HL-60 (cell line): ENCODE measurements around the gene NCL.

ENCODE experiments used
- DNase-seq, 2 experiments: peaks; one replicate each; pipeline ENCODE4 v3.0.0-alpha.2; 2010 to 2020; ENCODE audit warnings: low read depth in 1 of 2, low spot score in 1 of 2
- H3K27ac ChIP-seq: fragments of 250-450 bp; sonication (Bioruptor Pico); replicated peaks from 2 replicates; pipeline ENCODE4 v1.5.1; 2020; ENCODE audit warnings: mild to moderate bottlenecking, moderate library complexity
- H3K27me3 ChIP-seq: fragments of 250-450 bp; sonication (Bioruptor Pico); 2 replicates; pipeline ENCODE4 v1.5.1; 2021; ENCODE audit warnings: mild to moderate bottlenecking, moderate library complexity; ENCODE audit not compliant: insufficient read depth, poor library complexity, severe bottlenecking
- H3K4me3 ChIP-seq: replicated peaks from 2 replicates; pipeline ENCODE4 v1.5.1; 2011; ENCODE audit warnings: mild to moderate bottlenecking, control low read depth, low read length; ENCODE audit not compliant: insufficient read depth
- GABPA ChIP-seq: IDR thresholded peaks from 2 replicates; pipeline ENCODE4 v1.6.1; 2012; ENCODE audit warnings: low read depth
- POLR2AphosphoS5 ChIP-seq: IDR thresholded peaks from 2 replicates; pipeline ENCODE4 v1.6.1; 2012; ENCODE audit warnings: low read depth
- SPI1 ChIP-seq: IDR thresholded peaks from 2 replicates; pipeline ENCODE4 v1.6.1; 2012; ENCODE audit warnings: low read depth, mild to moderate bottlenecking, borderline replicate concordance
- TF ChIP-seq, protein P1 (sequence below): IDR thresholded peaks from one replicate; pipeline ENCODE4 v1.5.1; 2011; ENCODE audit warnings: low read length, control low read depth, inconsistent platforms; ENCODE audit not compliant: insufficient read depth
- TF ChIP-seq, protein P2 (sequence below): IDR thresholded peaks from 2 replicates; pipeline ENCODE4 v1.6.1; 2012; ENCODE audit warnings: low read depth; ENCODE audit not compliant: insufficient replicate concordance

Gene NCL

DNA sequence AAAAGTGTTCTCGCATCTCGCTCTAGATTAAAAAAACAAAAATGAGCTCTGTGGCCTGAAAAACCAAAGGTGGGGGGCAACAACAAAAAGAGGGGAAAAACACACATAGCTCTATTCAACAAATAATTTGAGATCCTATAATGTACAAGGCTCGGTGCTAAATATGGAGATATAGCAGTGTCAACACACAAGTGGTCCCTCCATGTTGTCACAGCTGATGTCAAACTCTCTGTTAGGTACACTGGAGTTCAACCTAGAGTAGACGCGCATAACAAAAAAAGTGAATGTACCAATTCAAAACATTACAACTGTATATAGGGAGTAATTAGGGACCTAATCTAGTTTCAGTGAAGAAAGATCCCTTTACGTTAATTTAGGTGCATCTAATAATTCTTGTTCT is 5.9 kb downstream of the NCL start:
- no peak overlapping the region for H3K4me3 ChIP-seq
- peak in 1 of 2 experiments; percentile 51 for DNase-seq
- H3K27ac ChIP-seq = no peak overlapping the region
- no peaks in the 10 kb centered on the region for H3K27me3 ChIP-seq
- TF ChIP-seq, protein P1, sequence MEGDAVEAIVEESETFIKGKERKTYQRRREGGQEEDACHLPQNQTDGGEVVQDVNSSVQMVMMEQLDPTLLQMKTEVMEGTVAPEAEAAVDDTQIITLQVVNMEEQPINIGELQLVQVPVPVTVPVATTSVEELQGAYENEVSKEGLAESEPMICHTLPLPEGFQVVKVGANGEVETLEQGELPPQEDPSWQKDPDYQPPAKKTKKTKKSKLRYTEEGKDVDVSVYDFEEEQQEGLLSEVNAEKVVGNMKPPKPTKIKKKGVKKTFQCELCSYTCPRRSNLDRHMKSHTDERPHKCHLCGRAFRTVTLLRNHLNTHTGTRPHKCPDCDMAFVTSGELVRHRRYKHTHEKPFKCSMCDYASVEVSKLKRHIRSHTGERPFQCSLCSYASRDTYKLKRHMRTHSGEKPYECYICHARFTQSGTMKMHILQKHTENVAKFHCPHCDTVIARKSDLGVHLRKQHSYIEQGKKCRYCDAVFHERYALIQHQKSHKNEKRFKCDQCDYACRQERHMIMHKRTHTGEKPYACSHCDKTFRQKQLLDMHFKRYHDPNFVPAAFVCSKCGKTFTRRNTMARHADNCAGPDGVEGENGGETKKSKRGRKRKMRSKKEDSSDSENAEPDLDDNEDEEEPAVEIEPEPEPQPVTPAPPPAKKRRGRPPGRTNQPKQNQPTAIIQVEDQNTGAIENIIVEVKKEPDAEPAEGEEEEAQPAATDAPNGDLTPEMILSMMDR = no peak
- no peak for TF ChIP-seq POLR2AphosphoS5
- TF ChIP-seq GABPA = no peak

DNA sequence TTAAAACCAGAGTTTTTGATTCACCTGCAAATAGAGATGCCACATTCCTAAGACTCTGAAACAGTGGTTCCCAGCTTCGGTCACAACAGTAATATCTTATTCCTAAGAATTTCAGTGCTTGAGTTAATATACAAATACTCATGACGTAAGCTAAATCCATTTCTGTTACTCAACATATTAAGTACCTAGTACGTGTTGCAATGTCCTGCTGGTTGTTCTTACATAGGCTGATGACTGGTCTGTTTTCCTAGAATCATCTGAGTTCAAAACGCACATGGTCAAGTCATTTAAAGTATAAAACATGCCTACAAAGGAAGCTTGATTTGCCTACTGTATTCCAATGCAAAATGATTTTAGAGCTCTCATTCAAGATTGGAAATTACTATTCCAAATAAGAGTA is 7.2 kb downstream of the NCL start:
- no peak overlapping the region for H3K4me3 ChIP-seq
- no peaks in the 10 kb centered on the region for H3K27me3 ChIP-seq
- peak in 1 of 2 experiments; percentile 63 for DNase-seq
- TF ChIP-seq GABPA (no peak), SPI1 (no peak), POLR2AphosphoS5 (no peak)
- TF ChIP-seq, protein P1 = no peak
- TF ChIP-seq, protein P2, sequence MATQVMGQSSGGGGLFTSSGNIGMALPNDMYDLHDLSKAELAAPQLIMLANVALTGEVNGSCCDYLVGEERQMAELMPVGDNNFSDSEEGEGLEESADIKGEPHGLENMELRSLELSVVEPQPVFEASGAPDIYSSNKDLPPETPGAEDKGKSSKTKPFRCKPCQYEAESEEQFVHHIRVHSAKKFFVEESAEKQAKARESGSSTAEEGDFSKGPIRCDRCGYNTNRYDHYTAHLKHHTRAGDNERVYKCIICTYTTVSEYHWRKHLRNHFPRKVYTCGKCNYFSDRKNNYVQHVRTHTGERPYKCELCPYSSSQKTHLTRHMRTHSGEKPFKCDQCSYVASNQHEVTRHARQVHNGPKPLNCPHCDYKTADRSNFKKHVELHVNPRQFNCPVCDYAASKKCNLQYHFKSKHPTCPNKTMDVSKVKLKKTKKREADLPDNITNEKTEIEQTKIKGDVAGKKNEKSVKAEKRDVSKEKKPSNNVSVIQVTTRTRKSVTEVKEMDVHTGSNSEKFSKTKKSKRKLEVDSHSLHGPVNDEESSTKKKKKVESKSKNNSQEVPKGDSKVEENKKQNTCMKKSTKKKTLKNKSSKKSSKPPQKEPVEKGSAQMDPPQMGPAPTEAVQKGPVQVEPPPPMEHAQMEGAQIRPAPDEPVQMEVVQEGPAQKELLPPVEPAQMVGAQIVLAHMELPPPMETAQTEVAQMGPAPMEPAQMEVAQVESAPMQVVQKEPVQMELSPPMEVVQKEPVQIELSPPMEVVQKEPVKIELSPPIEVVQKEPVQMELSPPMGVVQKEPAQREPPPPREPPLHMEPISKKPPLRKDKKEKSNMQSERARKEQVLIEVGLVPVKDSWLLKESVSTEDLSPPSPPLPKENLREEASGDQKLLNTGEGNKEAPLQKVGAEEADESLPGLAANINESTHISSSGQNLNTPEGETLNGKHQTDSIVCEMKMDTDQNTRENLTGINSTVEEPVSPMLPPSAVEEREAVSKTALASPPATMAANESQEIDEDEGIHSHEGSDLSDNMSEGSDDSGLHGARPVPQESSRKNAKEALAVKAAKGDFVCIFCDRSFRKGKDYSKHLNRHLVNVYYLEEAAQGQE = no peak
- H3K27ac ChIP-seq = no peak overlapping the region

DNA sequence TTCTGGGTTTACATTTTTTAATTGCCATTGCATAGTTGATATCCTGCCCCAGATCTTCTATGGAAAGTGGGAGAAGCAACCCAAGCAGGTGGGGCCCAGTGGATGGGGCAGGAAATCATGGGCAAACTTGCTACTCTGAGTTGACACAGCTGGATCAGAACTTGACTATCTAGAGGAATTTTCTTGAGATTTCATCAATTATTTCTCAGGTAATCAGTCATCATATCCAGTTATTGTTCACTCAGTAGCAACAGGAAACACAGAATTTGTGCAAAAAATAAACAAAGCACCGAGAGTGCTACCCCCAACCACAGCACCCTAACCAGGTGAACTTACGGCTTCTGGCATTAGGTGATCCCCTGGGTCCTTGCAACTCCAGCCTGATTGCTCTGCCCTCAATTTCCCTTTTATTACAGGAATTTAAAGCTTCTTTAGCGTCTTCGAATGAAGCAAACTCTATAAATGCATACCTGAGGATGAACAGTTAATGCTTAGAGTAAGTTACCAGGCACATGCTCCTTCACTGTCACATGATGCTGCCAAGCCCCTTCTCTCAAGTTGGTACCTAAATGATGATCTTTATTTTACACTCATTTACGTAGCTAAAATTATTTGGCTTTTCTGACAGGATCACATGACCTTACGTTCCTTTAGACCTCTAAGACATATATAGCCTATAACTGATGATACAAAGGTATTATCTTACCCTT is 7.8 kb downstream of the NCL start:
- TF ChIP-seq, protein P2 = no peak
- TF ChIP-seq POLR2AphosphoS5 (no peak), GABPA (no peak), SPI1 (no peak)
- TF ChIP-seq, protein P1 = no peak
- H3K4me3 ChIP-seq = no peak overlapping the region
- no peaks in the 10 kb centered on the region for H3K27me3 ChIP-seq
- DNase-seq = peak in 1 of 2 experiments; percentile 53
- H3K27ac ChIP-seq = no peak overlapping the region

DNA sequence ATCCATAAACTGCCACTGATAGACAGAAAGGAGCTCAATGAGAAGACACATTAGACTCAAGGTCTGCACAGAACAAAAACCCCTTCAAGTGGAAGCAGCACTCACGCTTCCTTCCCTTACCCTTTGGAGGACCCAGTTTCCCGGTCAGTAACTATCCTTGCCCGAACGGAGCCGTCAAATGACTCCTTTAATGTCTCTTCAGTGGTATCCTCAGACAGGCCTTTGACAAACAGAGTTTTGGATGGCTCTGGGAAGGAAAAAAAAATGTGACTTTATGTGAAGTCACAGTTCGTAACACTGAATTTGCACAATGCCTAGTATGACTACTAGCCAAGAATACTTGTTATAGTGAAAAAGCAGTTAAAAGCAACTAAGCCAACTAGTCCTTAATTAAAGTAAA is 8.4 kb downstream of the NCL start:
- Histone ChIP-seq H3K4me3 (no peak overlapping the region), H3K27ac (no peak overlapping the region), H3K27me3 (no peaks in the 10 kb centered on the region)
- TF ChIP-seq GABPA = no peak
- TF ChIP-seq, protein P2 = no peak
- TF ChIP-seq, protein P1 = no peak
- TF ChIP-seq SPI1 = no peak
- no peak for TF ChIP-seq POLR2AphosphoS5
- peak in 1 of 2 experiments; percentile 35 for DNase-seq
